Renal cortex interstitium (tissue), 3 donors: ENCODE measurements around the gene PRXL2C. TPM values are rescaled to one million over a fixed set of nuclear protein-coding genes. Genes with fewer than 3 reads are reported as not detected.

Experiments used
- polyA plus RNA-seq, 3 donors: library from polyadenylated mRNA; unstranded; fragments of 120-200 nt; gene quantifications; one replicate each; pipeline ENCODE4 v1.2.1, GENCODE V29; 2013; ENCODE audit not compliant: insufficient read length in 3 of 3

The PRXL2C gene
- polyA plus RNA-seq, 3 donors = 5.6 to 7.5 (median 6.3) TPM

Other genes with a start within 250 kb of the PRXL2C start
- 1 to 10 TPM; 7.9 to 9.7 (median 9.2) TPM for gene ZNF367, start 236.9 kb downstream of the PRXL2C start, polyA plus RNA-seq
- 10 to 100 TPM; 19.1 to 21.9 (median 19.8) TPM for gene HABP4, start 205.1 kb downstream of the PRXL2C start, polyA plus RNA-seq
- gene CDC14B, start 35.5 kb downstream of the PRXL2C start, polyA plus RNA-seq = 10 to 100 TPM; 23.7 to 32.0 (median 28.4) TPM
- 10 to 100 TPM; 17.0 to 20.7 (median 20.1) TPM for gene ZNF510, start 122.8 kb upstream of the PRXL2C start, polyA plus RNA-seq
- 1 to 10 TPM; 7.1 to 7.6 (median 7.1) TPM for gene ZNF782, start 199.2 kb upstream of the PRXL2C start, polyA plus RNA-seq